Fibroblast of lung (primary cell): ENCODE measurements around the gene PANX2. TPM values are rescaled to one million over a fixed set of nuclear protein-coding genes. Genes with fewer than 3 reads are reported as not detected.

Experiments
- DNase-seq, 2 donors: peaks; one replicate each; pipeline versions ENCODE4 v3.0.0 to v3.0.0-alpha.2; 2010; ENCODE audit warnings: low read depth in 2 of 2
- H2AFZ ChIP-seq: 2 replicates; pipeline ENCODE4 v1.5.1; 2012; ENCODE audit warnings: low read length, control low read depth, inconsistent platforms
- H3K27ac ChIP-seq: 2 replicates; pipeline ENCODE4 v1.5.1; 2011; ENCODE audit warnings: low read length, control low read depth; ENCODE audit not compliant: insufficient read depth
- H3K27me3 ChIP-seq: 2 replicates; pipeline ENCODE4 v1.5.1; 2011; ENCODE audit warnings: mild to moderate bottlenecking, low read length; ENCODE audit not compliant: control insufficient read depth, insufficient read depth
- H3K36me3 ChIP-seq: 2 replicates; pipeline ENCODE4 v1.5.1; 2011; ENCODE audit warnings: low read length; ENCODE audit not compliant: control insufficient read depth, insufficient read depth
- H3K4me1 ChIP-seq: 2 replicates; pipeline ENCODE4 v1.5.1; 2011; ENCODE audit warnings: low read length; ENCODE audit not compliant: control insufficient read depth, insufficient read depth; ENCODE audit errors: extremely low read depth
- H3K4me2 ChIP-seq: 2 replicates; pipeline ENCODE4 v1.5.1; 2011; ENCODE audit warnings: low read length, control low read depth; ENCODE audit not compliant: insufficient read depth; ENCODE audit errors: extremely low read depth
- H3K4me3 ChIP-seq, 4 experiments: fragments of 200-600 bp in 1 of 4; sonication (generic) in 1 of 4; replicated peaks in 1 of 4; 2 replicates each; pipeline ENCODE4 v1.5.1; 2011 to 2016; ENCODE audit warnings: low read length in 4 of 4, low read depth in 3 of 4, mild to moderate bottlenecking in 3 of 4, control low read depth in 2 of 4, inconsistent platforms in 1 of 4, mixed read lengths in 1 of 4; ENCODE audit not compliant: insufficient read depth in 1 of 4; ENCODE audit errors: control extremely low read depth in 1 of 4
- H3K79me2 ChIP-seq: 2 replicates; pipeline ENCODE4 v1.5.1; 2012; ENCODE audit warnings: mild to moderate bottlenecking, low read length, inconsistent platforms; ENCODE audit not compliant: control insufficient read depth, insufficient read depth
- H3K9ac ChIP-seq: 2 replicates; pipeline ENCODE4 v1.5.1; 2011; ENCODE audit warnings: mild to moderate bottlenecking, low read length, control low read depth; ENCODE audit not compliant: insufficient read depth
- H3K9me3 ChIP-seq: 2 replicates; pipeline ENCODE4 v1.5.1; 2012; ENCODE audit warnings: low read depth, low read length; ENCODE audit not compliant: control insufficient read depth, insufficient read depth
- H4K20me1 ChIP-seq: 2 replicates; pipeline ENCODE4 v1.5.1; 2011; ENCODE audit warnings: low read length; ENCODE audit not compliant: control insufficient read depth, insufficient read depth; ENCODE audit errors: extremely low read depth
- EZH2 ChIP-seq: IDR thresholded peaks from 2 replicates; pipeline ENCODE4 v1.5.1; 2012; ENCODE audit warnings: low read length, control low read depth, mild to moderate bottlenecking; ENCODE audit errors: missing control alignments
- polyA plus RNA-seq, 2 donors: library from polyadenylated mRNA; depleted of rRNA in 1 of 2; stranded (reverse) in 1 of 2; unstranded in 1 of 2; fragments of >200 nt; gene quantifications; 2 replicates each; pipeline ENCODE4 v1.2.1, GENCODE V29; 2011 to 2012; ENCODE audit warnings: missing spikeins in 1 of 2
- total RNA-seq: library from RNA; depleted of rRNA; stranded (reverse); fragments of >200 nt; gene quantifications from 2 replicates; pipeline ENCODE4 v1.2.1, GENCODE V29; 2014
- TF ChIP-seq, protein P1 (sequence below), 2 donors: IDR thresholded peaks in 1 of 2; conservative IDR thresholded peaks in 1 of 2; 1 replicate in 1 of 2; 2 replicates in 1 of 2; pipeline ENCODE4 v1.5.1; 2011 to 2012; ENCODE audit warnings: low read length in 2 of 2, control low read depth in 1 of 2, inconsistent platforms in 1 of 2, low read depth in 1 of 2, mild to moderate bottlenecking in 1 of 2

Gene PANX2
- total and polyA plus RNA-seq, 2 donors (not counting 1 experiment from before 2014, with no cell fraction given) = 0.17 to 0.45 TPM

GRCh38 chr22:50140615-50141014 lies 29.9 kb upstream of the PANX2 start:
- H3K79me2 ChIP-seq = no peaks in the 10 kb centered on the region
- no peaks in the 10 kb centered on the region for H3K36me3 ChIP-seq
- no peaks in the 10 kb centered on the region for H3K4me1 ChIP-seq
- TF ChIP-seq, protein P1, sequence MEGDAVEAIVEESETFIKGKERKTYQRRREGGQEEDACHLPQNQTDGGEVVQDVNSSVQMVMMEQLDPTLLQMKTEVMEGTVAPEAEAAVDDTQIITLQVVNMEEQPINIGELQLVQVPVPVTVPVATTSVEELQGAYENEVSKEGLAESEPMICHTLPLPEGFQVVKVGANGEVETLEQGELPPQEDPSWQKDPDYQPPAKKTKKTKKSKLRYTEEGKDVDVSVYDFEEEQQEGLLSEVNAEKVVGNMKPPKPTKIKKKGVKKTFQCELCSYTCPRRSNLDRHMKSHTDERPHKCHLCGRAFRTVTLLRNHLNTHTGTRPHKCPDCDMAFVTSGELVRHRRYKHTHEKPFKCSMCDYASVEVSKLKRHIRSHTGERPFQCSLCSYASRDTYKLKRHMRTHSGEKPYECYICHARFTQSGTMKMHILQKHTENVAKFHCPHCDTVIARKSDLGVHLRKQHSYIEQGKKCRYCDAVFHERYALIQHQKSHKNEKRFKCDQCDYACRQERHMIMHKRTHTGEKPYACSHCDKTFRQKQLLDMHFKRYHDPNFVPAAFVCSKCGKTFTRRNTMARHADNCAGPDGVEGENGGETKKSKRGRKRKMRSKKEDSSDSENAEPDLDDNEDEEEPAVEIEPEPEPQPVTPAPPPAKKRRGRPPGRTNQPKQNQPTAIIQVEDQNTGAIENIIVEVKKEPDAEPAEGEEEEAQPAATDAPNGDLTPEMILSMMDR (conservative IDR thresholded peaks at IDR 0.05 in 1 of 2, IDR thresholded peaks at IDR 0.05 in 1 of 2; ENCODE audit: low read depth in 1 of 2, low read length in 2 of 2) = no peak
- no peak for TF ChIP-seq EZH2
- no peak overlapping the region for H3K9ac ChIP-seq
- no peaks in the 10 kb centered on the region for H4K20me1 ChIP-seq
- H3K4me2 ChIP-seq = no peak overlapping the region
- H2AFZ ChIP-seq = no peak overlapping the region
- H3K9me3 ChIP-seq = no peaks in the 10 kb centered on the region
- H3K27ac ChIP-seq = no peak overlapping the region
- H3K4me3 ChIP-seq = no peak overlapping the region
- H3K27me3 ChIP-seq = peaks cover 19% of the 10 kb centered on the region
- peak in 1 of 2 donors; percentile 28 for DNase-seq

GRCh38 chr22:50141462-50141861 lies 29.1 kb upstream of the PANX2 start:
- Histone ChIP-seq H3K27ac (no peak overlapping the region), H3K79me2 (no peaks in the 10 kb centered on the region), H3K9ac (no peak overlapping the region), H3K27me3 (peaks cover 19% of the 10 kb centered on the region), H3K9me3 (no peaks in the 10 kb centered on the region), H3K4me3 (no peak overlapping the region), H2AFZ (no peak overlapping the region), H4K20me1 (no peaks in the 10 kb centered on the region), H3K36me3 (no peaks in the 10 kb centered on the region), H3K4me2 (no peak overlapping the region), H3K4me1 (no peaks in the 10 kb centered on the region)
- no peak for DNase-seq
- no peak for TF ChIP-seq EZH2
- TF ChIP-seq, protein P1 (conservative IDR thresholded peaks at IDR 0.05 in 1 of 2, IDR thresholded peaks at IDR 0.05 in 1 of 2; ENCODE audit: low read depth in 1 of 2, low read length in 2 of 2) = no peak

- Histone ChIP-seq H3K4me2 (no peak overlapping the region), H4K20me1 (no peaks in the 10 kb centered on the region), H3K27ac (no peak overlapping the region), H3K9me3 (no peaks in the 10 kb centered on the region), H2AFZ (no peak overlapping the region), H3K36me3 (no peaks in the 10 kb centered on the region), H3K4me1 (no peaks in the 10 kb centered on the region), H3K4me3 (no peak overlapping the region), H3K79me2 (no peaks in the 10 kb centered on the region), H3K9ac (no peak overlapping the region), H3K27me3 (peaks cover 19% of the 10 kb centered on the region)
- TF ChIP-seq, protein P1 (conservative IDR thresholded peaks at IDR 0.05 in 1 of 2, IDR thresholded peaks at IDR 0.05 in 1 of 2; ENCODE audit: low read depth in 1 of 2, low read length in 2 of 2) = peak; percentile 11 to 30
- TF ChIP-seq EZH2 = no peak
- DNase-seq = peak in 1 of 2 donors; percentile 70
Measured at GRCh38 chr22:50141891-50142363, 28.6 kb upstream of the PANX2 start.
